Erythroblast (primary cell): ENCODE measurements around the gene WDR19.

Experiments
- GATA1 ChIP-seq: IDR thresholded peaks from 2 replicates; pipeline ENCODE4 v1.6.1; 2011; ENCODE audit warnings: low read depth, mild to moderate bottlenecking, control low read depth, low read length, moderate library complexity
- POLR2A ChIP-seq: IDR thresholded peaks from 2 replicates; pipeline ENCODE4 v1.6.1; 2011; ENCODE audit warnings: mild to moderate bottlenecking, low read length

- TF ChIP-seq POLR2A (no peak), GATA1 (no peak)
Observed at GRCh38 chr4:39231660-39232059, 49.3 kb downstream of the WDR19 start.
